Medulla oblongata (tissue), 1 donor: ENCODE measurements around the gene CRYBB3.
"Not testable (repeated sequence)": the region's sequence is repeated elsewhere in the genome, so short reads cannot be mapped to it uniquely, and the experiment has no call there.

Experiments
- DNase-seq: peaks from one replicate; pipeline ENCODE4 v3.0.0-alpha.2; 2015; ENCODE audit errors: extremely low spot score

The CRYBB3 gene

DNA sequence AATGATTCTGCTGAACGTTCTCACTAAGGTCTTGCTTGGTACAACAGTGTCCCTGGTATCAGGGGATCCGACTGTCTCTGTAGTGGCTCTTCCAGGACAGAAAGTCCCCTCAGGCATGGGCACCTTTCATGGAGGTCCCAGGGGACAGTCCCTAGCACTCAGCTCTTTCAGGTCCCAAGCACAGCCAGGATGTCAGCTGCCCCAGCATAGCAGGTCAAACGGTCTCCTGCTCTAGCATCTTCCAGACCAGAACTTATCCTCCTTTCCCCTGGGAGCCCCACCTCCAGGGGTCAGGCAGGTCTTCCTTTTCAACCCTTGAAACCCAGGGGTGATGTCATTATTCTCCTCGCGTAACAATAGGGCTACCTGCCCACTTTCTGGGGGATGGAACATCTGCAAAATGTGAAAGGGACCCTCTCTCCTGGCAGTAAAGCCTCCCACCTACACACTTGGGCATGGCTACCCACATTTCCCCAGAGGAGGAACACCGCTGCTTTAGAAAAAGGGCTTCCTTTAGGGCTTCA, 24.7 kb upstream of the CRYBB3 start:
- DNase-seq, result no peak

DNA sequence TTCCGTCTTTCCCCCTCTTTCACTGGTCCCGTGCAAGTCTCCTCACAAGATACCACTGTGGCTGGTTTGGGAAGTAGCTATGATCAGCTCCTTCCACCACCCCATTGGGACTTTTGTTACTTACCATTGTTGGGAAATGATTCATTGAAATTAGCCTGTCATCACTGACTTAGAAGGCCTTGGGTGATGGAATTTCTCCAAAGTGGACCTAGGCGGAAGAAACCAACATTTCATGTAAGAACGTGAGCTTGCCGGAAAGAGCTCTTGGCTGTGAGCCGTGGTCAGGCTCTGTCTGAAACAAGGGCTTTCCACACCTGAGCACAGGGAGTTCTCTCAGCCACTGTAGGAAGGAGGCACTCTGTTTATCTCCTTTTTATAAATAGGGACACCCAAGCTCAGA, 23.5 kb upstream of the CRYBB3 start:
- DNase-seq, result no peak

DNA sequence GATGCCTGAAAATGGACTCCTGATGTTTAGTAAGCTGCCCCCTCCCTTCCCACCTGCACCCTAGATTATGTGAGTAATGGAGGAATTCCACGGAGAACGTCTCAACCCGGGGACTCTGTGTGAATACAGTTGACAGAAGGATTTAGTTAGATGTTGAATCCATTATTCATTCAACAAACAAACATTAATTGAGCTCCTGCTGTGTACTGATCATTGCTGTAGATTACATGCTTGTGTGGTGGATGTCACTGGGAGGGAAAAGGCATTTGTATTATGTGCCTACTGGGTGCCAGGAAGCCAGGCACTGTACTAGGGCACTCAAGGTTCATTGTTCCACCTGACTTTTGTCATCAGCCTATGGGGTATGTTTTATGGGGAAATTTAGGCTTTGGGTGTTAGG, 22.9 kb upstream of the CRYBB3 start:
- DNase-seq, result no peak

DNA sequence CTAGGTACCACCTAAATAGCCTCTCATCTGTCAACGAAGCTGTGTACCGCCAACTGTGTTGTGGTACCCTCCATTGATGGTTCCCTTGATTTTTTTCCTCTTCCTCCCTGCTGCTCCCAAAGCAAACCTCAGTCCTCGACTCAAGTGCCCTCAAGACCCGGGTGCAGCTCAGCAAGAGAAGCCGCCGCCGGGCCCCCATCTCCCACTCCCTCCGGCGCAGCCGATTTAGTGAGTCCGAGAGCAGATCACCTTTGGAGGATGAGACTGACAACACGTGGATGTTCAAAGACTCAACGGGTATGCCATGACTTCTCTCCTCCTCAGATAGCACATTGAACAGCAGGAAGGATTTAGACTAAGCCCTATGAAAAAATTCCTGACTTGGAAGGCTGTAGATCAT, 22.4 kb upstream of the CRYBB3 start:
- no peak for DNase-seq

DNA sequence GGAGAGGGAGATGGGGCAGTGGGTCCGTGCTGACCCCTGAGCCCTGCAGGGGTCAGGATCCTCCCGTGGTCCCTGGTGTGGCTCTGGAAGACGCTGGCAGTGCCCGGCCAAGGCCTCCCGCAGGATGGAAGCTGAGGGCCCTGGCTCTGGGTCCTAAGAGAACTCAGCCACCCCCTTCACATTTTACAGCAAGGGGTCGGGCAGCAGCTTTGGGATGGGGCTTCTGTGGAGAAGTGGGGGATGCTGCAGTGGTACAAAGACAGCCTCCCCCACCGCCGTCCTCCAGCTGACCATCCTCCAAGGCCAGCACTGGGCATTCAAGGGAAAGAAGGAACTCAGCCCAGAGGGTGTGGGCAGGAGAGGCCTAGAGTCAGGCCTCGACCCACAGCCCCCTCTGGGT, 21.8 kb upstream of the CRYBB3 start:
- no peak for DNase-seq

DNA sequence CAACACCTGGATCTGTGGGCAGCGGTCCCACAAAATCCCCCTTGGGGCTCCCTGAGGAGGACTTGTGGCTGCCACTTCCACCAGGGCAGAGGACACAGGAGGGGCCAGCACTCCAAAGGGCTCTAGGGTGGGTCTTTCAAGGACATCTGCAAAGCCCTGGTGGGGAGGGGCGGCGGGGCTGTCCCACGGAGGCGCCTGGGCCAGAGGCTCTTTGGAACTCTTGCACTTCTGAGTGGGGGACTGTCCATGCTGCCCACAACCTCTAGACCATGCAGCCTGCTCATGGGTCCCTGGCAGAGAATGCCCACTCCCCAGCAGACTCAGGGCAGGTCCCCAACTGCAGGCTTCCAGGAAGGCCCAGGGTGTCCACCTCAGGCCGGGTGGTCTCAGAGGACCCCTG, 21.3 kb upstream of the CRYBB3 start:
- DNase-seq, result not testable (repeated sequence)

DNA sequence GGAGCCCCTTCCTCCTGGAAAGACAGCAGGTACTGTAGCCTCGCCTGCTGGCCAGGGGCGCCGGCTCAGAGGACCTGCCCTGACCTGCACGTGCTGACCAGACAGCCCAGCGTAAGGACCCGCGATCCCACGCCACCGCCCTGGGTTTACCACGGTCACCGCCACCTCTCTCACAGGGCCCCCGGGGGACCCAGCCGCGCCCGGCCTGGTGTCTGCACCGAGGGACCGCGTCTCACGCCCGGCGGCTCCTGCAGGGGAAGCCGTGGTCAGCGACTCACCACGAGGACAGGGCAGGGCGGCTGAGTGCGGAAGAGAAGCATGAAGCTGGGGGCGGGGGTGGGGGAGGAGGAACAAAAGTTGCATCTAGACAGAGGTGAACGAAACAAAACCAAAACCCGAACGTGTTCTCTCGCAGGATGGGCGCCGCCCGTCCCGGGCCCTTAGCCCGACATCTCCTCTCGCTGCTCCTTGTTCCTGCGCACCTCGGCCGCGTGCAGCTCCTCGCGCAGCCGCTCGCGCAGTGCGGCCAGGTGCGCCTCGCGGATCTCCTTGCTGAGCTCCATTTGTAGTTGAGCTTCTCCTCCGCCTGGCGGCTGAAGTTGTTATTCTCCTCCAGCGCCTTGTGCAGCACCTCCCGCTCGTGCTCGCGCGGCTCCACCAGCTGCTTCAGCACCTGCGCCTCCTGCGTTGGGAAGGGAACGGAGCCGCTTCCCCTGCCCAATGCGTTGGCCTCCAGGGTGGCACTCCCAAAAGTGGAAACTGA, 20.6 kb upstream of the CRYBB3 start:
- DNase-seq, result not testable (repeated sequence)

DNA sequence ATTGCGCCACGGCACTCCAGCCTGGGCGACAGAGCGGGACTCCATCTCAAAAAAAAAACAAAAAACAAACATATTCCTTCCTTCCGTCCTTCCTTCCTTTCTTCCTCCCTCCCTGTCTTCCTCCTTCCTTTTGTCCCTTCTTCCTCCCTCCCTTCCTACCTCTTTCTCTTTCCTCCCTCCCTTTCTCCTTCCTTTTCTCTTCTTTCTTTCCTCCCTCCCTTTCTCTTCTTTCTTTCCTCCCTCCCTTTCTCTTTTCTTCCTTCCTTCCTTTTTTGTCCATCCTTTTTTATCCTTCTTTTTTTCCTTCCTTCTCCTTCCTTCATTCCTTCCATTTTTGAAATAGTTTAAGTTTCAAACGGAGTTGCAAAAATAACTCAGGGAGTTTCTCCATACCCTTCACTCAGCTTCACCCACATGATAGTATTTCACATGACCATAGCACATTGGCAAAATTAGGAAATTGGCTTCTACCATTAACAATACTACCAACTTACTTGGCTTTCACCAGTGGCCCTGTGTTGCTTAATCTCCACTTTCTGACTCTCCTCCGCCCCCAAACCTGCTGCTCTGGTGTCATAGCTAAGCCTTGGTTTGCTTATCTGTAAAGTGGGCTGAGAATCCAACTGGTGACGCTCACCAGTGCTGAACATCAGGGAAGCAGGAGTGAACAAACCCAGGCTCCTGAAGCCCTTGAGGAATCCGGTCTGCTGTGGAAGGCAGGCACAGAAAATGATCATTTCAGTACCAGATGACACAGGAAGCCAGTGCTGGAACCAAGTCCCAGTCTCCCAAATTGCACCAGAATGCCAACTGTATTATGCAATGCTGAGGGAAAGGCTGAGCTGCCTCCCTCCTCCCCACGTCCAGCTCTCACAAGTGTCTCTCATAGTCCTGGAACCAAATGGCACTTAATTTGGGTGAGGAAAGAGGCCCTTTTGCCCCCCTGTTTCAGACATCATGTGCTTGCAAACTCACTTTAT, 17.2 kb upstream of the CRYBB3 start:
- no peak for DNase-seq

DNA sequence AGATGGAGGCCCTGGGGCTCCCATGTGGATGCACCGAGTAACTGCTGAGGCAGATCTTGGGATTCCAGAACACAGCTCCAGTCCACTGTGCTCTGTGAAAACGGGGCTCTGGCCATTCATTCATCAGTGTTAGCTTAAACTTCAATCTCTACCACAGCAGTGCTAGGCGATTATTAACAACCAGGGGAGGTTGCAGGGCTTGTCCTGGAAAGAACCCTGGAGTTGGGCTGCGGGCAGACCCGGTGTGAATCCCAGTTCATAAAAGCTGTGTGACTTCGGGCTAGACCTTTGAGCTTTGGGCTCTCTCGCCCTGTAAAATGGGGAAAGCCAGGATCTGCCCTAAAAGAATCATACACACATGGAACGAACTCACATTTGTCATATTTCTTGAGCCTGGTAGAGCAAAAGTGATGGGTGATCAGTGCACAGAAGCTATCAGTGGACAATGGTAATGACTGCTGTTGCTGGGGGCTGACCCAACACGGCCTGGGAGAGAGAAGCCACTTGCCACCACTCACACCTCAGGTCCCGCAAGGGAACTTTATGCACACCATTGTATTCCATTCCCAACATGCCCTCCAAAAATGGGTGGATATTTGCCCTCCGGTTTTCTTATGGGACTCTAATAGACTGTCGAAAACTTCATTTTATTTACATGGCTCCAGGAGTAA, 15.6 kb upstream of the CRYBB3 start:
- no peak for DNase-seq

DNA sequence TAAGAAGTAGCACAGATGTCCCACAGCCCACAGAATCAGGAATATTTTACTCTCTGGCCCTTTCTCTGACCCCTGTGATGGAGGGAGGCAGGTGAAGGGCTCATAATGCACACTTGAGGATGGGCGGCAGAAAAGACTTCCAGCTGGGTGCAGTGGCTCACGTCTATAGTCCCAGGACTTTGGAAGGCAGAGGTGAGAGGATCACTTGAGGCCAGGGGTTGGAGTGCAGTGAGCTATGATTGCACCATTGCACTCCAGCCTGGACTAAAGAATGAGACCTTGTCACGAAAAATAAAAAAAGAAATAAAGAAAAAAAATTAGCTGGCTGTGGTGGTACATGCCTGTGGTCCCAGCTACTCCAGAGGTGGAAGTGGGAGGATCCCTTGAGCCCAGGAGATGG, 13.5 kb upstream of the CRYBB3 start:
- DNase-seq, result no peak

DNA sequence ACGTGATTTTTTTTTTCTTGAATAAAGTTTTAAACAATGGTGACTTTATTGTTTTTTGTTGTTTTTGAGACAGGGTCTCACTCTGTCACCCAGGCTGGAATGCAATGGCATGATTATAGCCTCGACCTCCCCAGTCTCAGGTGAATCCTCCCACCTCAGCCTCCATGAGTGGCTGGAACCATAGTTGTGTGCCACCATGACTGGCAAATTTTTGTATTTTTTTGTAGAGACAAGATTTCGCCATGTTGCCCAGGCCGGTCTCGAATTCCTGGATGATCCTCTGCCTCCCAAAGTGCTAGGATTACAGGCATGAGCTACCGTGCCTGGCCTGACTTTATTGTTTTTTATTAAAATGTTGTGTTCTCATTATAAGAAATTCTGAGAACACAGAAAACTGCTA, 12.2 kb upstream of the CRYBB3 start:
- DNase-seq, result no peak

DNA sequence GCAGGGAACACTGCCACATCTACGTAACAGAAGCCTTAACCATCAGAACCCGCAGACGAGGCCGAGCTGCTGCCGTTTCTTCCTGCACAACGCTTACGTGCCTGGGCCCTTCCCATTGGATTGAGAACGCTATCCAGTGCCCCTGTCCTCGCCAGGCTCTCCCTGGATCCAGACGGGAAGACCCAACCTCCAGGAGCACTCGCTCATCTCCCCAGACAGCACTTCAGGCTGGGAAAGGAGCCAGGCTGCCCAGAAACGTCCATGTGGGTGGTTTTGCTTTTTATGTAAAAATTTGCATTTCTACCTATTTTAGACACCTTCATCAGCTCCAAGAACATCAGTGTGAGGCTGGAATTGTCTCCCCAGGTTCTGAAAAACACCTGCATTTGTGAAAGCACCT, 7.3 kb upstream of the CRYBB3 start:
- DNase-seq, result no peak

DNA sequence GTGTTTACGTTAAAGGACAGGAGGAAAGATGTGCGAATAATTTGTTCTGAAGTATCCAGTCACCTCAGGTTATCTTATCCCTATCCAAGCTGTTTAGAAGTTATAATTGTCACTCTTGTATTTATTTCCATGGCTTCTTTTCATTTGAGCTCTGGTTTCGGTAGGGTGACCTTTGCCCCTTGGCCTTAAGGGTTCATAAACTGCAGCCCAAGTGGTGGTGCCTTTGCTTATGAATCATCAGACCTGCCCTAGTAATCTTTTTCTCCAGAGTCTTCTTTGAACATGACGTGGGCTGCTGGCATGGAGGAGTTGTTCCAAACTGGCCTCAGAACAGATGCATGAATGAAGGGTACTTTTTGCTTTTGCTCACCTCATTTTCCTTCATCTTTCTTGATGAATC, 6.5 kb upstream of the CRYBB3 start:
- no peak for DNase-seq

DNA sequence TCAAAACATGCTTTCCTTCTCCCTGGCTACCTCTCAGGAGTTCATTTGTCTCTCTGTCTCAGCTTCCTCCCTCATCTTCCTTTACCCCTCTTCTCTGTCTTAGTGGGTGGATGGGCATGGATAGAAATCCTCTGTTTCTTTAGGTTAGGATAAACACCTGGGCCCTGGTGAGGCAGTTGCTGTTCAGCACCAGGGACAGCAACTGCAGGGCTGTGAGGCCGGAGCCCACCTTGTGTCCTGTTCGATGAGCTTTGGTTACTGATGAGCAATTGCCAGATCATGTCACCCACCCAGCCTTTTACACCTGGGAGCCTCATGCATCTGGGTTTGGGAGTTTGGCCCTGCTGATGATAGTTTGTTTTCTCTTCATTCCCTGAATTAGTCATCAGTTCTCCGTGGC, 6.1 kb upstream of the CRYBB3 start:
- DNase-seq, result no peak

DNA sequence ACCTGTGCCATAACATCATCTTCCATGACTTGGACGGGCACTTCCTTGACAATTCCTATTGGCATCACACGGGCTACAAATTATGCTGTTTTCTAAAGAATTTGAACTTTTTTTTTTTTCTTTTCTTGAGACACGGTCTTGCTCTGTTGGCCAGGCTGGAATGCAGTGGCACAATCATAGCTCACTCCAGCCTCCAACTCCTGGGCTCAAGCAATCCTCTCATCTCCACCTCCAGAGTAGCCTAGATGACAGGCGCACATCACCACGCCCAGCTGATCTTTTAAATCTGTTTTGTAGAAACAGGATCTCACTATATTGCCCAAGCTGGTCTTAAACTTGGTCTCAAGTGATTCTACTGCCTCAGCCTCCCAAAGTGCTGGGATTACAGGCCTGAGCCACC, 3.3 kb upstream of the CRYBB3 start:
- DNase-seq, result no peak

DNA sequence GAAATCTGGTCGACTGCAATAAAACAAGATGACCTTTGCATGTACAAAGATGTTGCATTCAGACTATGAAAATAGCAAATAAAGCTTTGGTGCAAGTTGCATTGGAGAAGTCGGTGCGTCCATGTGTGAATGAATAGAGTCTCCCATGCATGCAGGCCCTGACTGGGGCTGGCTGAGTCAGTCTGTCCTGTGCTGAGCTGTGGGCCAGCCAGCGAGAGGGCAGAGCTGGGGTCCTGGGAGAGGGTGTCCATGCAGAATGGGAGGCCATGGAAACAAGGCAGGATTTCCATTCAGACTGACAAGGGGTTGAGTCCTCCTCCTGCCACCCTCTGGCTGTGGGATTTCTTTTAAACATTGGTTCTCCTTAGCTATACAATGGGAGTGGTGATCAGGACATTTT, 2.3 kb upstream of the CRYBB3 start:
- DNase-seq, result peak; percentile 35

DNA sequence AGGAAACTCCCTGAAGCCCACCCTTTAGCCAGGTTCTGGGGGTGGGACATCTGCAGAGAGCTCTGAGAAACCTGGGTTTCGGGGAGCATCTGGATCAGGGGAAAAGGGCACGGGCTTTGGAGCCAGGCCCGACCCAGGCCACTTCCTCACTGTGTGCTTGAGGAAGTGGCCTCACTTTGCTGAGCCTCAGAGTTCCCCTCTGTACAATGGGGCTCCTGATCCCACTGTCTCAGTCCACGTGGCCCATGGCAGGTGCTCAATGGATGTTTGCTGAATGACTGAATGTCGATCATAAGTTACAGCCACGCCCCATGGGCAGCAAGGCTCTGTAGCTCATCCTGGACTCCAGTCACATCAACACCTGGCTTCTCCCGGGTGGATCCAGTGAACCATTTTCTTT, 1.3 kb downstream of the CRYBB3 start:
- DNase-seq, result no peak

DNA sequence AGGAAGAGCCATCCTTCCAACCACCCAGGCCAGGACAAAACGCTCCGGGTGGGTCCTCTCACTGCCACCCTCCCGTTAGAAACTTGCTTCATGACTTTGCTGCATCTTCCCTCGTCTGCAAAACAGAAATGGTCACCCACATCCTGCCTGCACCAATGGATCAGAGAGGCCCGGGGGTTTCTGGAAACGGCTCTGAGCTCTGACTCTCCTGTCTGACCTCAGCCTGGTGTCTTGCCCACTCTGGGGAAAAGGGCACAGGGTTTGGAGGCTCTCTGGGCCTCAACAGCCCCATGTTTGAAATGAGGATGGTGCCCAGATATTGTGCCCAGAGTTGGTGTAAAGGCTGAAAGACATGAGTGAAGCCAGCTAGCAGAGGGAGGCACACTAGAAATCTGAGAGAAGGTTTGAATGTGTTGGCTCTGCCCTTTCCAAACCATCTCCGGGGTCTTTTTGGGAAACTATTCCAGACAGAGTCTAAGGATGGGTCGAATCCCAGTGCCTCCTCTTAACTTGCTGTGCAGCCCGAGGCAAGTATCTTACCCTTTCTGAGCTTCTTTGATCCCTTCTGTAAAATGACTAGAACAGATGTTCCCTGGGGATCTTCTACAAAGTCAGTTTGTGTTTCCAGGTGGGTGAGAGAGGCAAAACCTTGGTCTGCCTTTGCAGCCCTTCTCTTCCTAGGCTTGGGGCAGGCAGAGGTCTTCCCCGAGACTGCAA, 2.1 kb downstream of the CRYBB3 start:
- no peak for DNase-seq

DNA sequence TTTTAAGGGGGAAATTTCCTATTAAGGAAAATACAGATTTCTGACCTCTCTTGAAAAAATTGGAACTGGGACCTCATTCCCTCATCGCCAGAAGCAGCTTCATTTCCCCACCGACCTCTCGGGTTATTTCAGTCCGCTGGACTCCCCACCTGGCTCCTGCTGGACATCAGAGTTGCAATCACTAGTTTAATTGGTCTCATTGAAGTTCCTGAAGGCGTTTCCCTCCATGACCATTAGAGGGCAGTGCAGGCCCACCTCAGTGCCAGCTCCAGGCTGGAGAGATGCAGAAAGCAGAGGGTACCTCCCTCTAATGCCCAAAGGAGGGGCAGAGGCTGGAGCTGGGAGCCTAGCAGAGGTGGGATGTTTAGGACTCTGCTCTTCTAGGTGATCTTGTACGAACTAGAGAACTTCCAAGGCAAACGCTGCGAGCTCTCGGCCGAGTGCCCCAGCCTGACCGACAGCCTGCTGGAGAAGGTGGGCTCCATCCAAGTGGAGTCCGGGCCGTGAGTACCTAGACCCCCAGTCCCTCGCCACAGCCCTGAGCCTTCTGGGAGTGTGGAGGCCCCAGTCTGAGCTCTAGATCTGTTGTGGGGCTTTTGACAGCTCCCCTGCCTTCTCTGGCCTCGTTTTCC, 2.7 kb downstream of the CRYBB3 start:
- DNase-seq, result peak; percentile 73

DNA sequence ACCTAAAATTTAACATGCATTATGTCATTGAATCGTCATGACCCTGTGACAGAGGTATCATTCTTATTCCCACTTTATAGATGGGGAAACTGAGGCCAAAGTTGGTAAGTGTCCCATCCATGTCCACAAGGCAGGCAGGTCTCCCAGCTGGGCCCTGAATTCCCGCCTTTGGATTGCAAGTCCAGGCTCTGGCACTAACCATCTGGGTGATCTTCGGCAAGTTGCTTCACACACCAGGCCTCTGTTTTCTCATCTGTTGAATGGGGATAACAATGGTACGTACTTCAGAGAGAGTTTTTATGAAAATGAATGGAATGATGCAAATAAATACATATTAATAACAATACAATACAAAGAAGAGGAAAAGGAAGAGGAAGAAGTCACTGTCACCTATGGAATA, 3.4 kb downstream of the CRYBB3 start:
- no peak for DNase-seq

DNA sequence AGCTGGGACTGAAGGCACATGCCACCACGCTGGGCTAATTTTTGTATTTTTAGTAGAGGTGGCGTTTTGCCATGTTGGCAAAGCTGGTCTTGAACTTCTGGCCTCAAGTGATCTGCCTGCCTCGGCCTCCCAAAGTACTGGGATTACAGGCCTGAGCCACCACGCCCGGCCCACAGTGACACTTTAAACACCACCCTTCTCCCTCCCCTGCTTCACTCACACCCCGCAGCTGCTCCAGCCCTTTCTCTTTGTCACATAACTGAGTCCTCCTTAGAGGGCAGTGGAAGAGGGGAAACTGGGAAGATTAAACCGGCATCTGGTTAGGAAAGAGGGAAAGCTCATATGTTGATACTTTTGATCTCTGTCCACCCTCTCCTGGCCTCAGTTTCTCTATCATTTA, 4.9 kb downstream of the CRYBB3 start:
- not testable (repeated sequence) for DNase-seq
